ENCODE results near the gene REPIN1.

The REPIN1 gene

GRCh38 chr7:150361402-150361801 is 7.2 kb upstream of the REPIN1 start:
- DNase-seq = no peak

- DNase-seq = no peak
These were observed 6.6 kb upstream of the REPIN1 start for GRCh38 chr7:150361807-150362621.

- DNase-seq = no peak
These were observed 5.3 kb upstream of the REPIN1 start for GRCh38 chr7:150363370-150363769.

GRCh38 chr7:150363872-150364271 is 4.8 kb upstream of the REPIN1 start:
- peak; percentile 63 for DNase-seq

GRCh38 chr7:150365194-150365593 is 3.4 kb upstream of the REPIN1 start:
- no peak for DNase-seq

- no peak for DNase-seq
These were observed 2.8 kb upstream of the REPIN1 start for GRCh38 chr7:150365673-150366398.

- DNase-seq = no peak
These were observed 936 bp upstream of the REPIN1 start for GRCh38 chr7:150367677-150368095.

GRCh38 chr7:150368884-150369747 is 494 bp downstream of the REPIN1 start:
- peak; percentile 19 for DNase-seq

- no peak for DNase-seq
These were observed 1.3 kb downstream of the REPIN1 start for GRCh38 chr7:150369748-150370501.

GRCh38 chr7:150370612-150371071 is 2.0 kb downstream of the REPIN1 start:
- DNase-seq = no peak

GRCh38 chr7:150371131-150371995 is 2.7 kb downstream of the REPIN1 start:
- DNase-seq = no peak

- no peak for DNase-seq
These were observed 3.3 kb downstream of the REPIN1 start for GRCh38 chr7:150371996-150372270.

GRCh38 chr7:150372271-150373048 is 3.8 kb downstream of the REPIN1 start:
- no peak for DNase-seq

- DNase-seq = no peak
These were observed 4.6 kb downstream of the REPIN1 start for GRCh38 chr7:150373049-150373801.

GRCh38 chr7:150374026-150374425 is 5.4 kb downstream of the REPIN1 start:
- no peak for DNase-seq

- DNase-seq = no peak
These were observed 5.8 kb downstream of the REPIN1 start for GRCh38 chr7:150374472-150374871.

- no peak for DNase-seq
These were observed 7.3 kb downstream of the REPIN1 start for GRCh38 chr7:150375662-150376521.

GRCh38 chr7:150376560-150376959 is 7.9 kb downstream of the REPIN1 start:
- DNase-seq = no peak

- no peak for DNase-seq
These were observed 8.6 kb downstream of the REPIN1 start for GRCh38 chr7:150377196-150377595.
